Measurements from ENCODE around the gene GLS.
A peak's percentile ranks its signal among the peaks of the same experiment; 100 is the strongest.

The GLS gene

DNA sequence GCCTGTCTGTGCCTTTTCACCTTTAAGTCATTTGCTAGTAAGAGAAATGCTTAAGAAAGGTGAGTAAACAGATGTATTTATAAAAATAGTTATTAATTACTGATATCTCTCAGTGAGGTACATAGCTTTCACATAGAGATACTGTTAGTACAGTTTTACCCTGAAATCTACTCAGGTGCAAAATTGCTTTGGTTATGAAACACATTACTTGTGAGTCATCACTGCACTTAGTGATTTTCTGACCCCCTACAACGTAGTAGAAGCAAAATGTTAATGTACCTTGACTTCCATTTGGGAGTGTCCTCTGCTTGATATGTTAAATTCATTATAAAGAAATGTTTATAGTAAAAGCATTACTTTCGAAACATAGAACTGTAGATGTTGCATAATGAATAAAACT, 6.5 kb downstream of the GLS start:
- no peak for DNase-seq (ENCODE audit: low spot score)

DNA sequence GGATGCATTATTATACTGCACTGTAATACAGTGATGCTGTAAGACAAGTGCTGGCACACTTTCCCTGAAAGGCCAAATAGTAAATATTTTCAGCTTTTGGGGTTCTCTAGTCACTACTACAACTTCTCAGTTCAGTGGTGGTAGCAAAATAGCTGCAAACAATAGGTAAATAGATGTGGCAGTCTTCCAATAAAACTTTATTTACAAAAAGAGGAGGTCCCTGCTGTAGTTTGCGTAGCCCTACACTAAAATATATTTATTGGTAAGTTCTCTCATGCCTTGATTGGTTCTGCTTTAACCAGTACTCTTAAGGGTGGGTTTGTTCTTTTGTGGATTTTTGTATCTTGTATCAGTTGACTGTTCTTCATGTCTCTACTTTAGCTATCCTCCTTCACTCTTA, 7.8 kb downstream of the GLS start:
- DNase-seq (ENCODE audit: low spot score) = no peak

DNA sequence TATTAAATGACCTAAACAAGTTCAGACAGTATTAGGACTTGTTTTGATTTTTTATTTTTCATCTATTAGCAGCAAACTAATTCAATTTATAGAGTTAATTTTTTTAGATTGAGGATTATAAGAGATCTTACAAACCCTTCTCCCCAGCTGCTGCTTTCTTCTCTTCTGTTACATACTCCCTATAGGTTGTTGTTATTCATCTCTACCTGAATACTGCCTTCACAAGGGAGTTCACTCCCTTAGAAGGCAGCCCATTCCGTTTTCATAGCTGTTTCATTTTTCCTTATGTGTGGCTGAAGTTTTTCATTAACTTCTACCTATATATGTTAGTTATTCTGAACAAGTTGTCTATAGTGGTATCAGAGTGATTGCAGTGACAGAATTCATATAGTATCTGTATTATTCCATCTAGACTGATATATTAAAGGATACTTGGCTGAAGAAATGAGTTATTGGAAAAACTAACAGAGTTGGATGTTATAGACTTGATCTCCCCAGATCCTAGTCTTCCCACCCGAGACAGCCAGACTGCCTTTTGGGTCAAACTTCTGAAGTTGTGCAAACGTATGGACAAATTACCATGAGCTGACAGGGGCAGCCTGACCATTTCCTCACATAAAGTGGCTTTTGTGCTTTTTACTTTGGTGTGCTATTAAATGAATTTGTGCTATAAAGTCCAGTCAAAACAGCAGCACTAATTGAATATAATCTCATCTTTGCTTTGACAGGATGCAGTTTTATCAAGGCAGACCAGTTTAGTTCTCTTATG, 8.7 kb downstream of the GLS start:
- DNase-seq (ENCODE audit: low spot score) = no peak

DNA sequence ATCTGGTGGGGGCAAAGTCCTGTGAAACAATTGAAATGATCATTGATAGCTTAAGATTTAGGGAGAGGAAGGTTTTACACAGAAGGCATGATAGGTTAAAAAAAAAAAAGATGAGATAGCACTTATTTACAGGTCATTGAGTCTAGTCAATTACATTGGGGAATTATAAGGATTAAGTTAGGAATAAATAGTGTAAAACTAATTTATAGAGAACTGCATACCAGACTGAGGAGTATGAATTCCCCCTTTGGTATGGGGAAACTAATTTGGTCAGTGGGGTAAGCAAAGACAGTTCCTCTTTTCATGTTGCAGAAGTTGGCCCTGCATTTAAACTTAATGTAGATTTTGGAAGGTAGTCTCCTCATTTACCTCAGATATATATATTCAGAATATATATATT, 10.8 kb downstream of the GLS start:
- DNase-seq (ENCODE audit: low spot score) = no peak

DNA sequence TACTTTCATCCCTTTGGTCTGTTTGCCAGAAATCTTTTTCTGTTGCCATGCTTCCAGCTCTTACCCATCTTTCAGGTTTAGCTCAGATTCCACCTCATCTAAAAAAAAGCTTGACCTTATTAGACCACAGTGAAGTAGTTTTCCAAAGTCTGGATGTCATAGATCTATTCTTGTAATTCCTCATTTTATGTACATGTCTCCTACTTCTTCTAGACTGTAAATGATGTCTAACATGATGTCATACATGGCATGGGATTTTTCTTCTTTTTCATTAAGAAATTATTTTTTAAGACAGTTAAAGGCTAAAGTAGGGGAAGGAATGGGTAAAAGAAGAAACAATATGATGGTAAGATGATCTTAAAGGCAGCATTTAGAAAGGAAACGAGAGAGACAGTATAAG, 11.3 kb downstream of the GLS start:
- no peak for DNase-seq (ENCODE audit: low spot score)

DNA sequence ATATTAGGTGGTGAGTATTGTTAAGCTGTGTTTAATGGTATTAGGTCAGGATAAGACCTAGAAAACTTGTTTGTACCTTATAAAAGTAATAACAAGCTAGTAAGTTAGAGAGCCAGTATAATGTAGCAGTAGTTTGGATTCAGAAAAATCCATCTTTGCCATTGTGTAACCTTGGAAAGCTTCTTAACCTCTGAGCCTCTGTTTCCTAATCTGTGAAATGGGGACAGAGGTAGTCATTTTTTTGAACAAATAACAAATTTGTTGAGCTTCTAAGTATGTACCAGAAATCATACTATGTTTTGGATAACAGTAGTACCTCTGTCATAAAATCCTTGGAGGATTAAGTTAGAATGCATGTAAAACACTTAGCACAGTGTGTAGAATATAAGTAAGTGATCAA, 12.5 kb downstream of the GLS start:
- no peak for DNase-seq (ENCODE audit: low spot score)

DNA sequence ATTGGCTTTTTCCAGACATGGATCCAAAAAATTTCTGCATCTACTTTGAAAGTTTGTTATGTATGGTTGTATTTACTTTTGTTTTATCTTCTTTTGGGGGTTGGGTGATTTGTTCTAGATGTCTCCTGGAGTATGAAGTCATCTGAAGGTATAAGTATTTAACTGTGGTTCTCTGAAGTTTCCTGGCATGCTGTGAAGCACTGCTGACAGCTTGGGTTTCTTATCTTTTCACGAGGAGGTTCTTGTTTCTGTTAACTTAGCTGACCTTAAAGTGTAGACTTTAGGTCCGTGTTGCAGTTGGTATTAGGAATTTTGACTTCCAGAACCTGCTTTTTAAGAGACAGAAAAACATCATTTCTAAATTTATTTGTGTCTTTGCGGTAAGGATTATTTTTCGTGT, 15.9 kb downstream of the GLS start:
- DNase-seq (ENCODE audit: low spot score) = no peak

DNA sequence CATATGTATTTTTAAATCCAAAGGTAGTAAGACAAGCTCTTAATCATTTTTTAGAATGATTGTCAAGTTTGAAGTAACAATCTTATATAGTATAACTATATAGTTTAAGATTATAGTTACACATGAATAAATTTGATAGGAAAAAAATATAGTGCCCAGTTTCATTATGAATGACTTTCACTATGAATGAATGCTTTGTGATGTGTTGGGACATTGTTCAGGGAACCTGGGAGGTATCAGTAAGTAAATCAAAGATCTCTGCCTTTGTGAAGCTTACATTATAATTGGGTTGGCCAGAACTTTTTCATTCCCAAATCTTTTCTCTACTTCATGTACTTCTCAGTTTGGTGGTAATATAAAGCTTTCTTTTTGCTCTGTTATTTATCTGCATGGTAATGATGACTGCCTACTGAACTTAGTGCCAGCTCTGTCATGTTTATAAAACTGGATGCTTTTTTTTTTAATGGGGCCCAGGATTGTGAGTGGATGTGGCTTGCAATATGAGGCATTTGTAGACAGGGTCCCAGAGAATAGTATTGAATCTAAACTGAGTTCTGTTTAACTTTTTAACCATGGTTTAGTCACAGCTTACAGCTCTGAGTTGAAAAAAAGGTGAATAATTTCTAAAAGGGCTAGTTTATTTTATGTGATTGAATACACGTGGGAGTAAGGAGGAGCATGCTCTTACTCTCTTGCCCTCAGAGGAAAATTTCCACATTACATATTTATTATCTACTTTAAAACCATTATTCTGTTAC, 23.3 kb downstream of the GLS start:
- DNase-seq (ENCODE audit: low spot score) = no peak

DNA sequence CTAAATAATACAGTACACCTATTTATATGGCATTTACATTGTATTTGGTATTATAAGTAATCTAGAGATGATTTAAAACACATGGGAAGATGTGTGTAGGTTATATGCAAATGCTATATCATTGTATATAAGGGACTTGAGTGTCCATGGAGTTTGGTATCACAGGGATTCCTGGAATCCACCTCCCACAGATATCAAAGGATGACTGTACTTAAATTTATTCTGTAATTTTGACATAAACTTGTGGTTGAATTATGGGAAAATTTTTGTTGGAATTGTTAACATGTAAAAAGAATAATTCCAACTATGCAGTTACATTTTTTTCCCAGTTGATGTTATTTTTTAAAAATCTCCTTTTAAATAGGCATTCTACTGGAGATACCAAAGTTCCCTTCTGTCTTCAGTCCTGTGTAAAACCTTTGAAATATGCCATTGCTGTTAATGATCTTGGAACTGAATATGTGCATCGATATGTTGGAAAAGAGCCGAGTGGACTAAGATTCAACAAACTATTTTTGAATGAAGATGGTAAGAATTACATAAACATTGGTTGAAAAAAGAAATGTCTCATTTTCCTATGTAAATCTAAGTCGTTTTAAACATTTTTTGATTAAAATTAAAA, 24.1 kb downstream of the GLS start:
- DNase-seq (ENCODE audit: low spot score) = no peak

DNA sequence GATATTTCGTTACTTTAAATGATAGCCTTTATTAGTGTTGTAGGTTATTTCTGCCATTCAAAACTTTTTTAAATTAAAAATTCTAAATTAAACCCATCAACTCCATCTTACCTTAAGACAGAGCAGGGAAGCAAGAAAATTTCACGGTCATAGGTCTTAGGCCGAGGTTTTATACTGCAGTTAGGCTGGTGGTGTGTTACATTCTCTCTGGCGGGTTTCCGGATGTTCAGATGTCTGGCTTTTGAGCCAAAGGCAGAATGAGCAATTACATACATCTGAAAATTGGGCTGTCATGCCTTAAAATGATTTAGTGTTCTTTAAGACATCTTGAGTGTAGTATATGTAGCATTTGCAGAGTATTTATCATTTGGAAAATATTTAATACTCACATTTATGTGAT, 27.9 kb downstream of the GLS start:
- DNase-seq (ENCODE audit: low spot score) = no peak

DNA sequence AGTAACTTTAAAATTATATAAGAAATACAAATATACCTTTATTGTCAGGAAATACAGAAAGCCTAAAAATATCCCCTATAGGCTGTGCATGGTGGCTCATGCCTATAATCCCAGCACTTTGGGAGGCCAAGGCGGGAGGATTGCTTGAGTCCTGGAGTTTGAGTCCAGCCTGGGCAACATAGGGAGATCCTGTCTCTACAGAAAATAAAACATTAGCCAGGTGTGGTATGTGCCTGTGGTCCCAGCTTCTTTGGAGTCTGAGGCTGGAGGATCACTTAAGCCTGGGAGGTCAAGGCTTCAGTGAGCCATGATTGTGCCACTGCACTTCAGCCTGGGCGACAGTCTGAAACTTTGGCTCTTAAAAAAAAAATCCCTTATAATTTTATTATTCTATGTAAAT, 29.1 kb downstream of the GLS start:
- DNase-seq (ENCODE audit: low spot score) = no peak

DNA sequence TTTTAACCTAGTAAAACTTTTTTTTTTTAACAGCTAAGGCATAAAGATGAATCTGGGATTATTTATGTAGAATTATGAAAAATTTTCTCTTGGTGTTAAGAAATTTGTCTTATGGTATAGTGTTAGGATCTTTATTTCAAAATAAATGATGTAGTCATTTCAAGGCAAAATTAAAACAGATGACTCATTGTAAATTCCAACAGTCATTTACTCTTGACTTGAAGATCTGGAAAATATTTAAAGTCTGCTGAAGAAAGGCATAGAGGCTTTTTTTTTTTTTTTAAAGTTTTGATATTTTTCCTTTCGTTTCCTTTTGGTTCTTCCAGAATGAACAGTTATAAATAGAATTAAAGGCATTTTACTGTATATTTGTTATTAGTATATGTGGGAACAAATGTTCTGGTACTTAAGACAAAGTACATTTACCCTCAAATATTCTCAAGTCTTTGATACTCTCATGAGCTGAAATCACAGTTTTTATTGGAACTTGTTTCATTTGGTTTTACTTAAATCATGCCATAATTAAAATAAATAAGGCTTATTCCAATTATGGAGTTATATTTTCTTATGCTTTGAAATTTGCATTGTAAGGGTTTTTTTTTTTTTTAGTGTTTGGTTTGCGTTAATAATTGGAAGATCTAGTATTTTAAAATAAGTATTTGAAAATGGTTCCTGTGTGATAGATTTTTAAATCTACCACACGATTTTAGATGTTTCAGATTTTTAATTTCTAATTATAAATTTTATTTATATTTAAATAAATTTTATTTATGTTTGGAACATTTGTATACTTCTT, 29.9 kb downstream of the GLS start:
- DNase-seq (ENCODE audit: low spot score) = peak; percentile 9

DNA sequence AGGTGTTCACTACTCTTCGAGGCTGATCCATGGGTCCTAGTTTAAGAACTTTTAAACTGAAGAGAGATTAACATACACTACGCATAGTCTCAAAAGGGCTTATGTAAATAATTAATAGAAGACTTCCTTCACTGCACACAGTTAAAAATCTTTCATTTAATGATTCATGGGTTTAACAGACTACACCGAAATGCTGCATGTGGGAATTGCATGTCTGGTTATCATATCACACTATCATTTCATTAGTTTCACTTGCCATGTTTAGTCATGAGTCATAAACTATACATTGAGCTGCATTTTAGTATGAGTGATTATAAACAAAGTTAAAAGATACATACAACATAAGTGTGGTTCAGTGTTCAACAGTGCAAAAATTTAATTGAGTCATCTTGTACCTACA, 31.2 kb downstream of the GLS start:
- no peak for DNase-seq (ENCODE audit: low spot score)

DNA sequence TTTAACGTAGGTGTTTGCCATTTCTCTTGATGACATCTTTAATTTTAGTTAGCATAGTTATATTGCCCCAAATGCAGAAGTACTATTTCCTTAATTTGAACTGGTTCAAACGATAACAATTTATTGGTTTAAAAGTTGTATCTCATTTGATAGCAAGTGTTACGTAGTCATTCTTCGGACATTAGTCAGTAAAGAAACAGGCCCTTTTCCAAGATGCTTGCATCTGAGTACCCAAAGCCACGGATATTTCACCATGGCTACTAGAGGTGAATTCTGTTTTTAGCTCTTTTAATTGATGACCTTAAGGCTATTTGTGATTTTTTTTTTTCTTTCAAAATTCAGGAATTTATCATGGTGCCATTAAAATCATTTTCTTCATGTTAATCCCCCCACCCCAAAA, 32.1 kb downstream of the GLS start:
- DNase-seq (ENCODE audit: low spot score) = no peak

DNA sequence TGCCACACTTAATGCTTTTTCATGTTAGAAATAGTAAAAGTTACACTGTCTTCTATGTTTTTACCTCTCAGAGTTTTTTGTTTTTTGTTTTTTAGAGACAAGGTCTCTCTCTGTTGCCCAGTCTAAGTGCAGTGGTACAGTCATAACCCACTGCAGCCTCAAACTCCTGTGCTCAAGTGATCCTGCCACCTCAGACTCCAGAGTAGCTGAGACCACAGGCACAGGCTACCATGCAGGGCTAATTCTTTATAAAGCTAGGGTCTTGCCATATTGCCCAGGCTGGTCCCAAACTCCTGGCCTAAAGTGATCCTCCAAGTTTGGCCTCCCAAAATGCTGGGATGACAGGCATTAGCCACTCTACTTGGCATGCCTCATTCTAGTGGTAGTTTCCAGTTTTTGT, 33.1 kb downstream of the GLS start:
- DNase-seq (ENCODE audit: low spot score) = no peak

DNA sequence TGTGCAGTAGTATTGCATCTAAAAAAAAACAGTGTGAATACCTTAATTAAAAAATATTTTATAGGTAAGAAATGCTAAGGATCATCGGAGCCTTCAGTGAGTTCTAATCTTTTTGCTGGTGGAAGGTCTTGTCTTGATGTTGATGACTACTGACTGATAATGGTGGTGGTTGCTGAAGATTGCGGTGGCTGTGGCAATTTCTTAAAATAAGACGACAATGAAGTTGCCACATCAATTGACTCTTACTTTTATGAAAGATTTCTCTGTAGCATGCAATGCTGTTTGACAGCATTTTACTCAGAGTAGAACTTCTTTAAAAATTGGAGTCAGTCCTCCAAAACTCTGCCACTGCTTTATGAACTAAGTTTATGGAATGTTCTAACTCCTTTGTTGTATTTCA, 36.2 kb downstream of the GLS start:
- no peak for DNase-seq (ENCODE audit: low spot score)

DNA sequence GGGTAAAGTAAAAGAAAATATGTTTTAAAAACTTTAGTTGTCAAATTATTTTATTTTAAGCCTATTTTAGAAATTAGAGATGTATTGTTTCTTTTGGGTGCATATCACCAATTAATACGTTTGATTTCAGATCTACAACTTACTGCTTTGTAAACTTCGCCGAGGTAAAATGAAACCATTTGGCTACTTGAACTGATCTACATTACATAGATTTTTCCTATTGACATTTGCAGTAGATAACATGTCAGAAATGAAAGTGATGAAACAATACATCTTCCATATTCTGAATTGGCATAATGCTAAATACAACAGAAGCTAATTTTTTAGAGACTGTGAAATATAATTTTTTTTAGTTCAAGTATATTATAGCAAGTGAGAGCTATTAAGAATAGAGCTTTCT, 39.5 kb downstream of the GLS start:
- DNase-seq (ENCODE audit: low spot score) = no peak

DNA sequence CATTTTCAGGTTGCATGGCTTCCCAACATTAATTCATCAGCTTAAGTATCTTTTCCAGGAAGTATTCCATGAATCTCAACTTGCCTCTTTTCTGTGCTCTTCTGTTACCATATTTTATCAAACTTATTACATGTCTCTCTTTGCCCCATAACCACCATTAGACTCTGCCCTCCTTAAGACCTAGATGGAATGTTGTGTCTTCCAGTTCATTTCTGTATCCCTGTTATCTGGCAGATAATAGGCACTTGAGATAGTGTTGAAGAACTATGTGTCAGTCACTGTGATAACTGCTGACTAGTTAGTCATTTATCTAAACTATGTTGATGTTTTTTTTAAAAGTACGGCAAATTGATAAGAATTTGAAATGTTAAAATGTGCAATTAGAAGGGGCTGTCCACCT, 41.8 kb downstream of the GLS start:
- no peak for DNase-seq (ENCODE audit: low spot score)

DNA sequence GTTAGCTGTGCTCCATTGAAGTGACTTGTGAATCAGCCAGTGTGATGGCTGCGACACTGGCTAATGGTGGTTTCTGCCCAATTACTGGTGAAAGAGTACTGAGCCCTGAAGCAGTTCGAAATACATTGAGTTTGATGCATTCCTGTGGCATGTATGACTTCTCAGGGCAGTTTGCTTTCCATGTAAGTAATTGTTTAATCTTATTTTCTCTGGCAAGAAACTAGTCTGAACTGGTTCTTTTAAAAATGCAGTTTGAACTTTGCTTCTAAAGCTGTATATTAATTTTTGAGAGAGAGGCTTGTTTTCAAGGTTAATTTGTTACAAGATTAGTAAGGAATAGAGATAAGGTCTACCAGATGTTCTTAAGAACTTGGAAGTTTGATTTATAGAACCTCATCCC, 46.7 kb downstream of the GLS start:
- DNase-seq (ENCODE audit: low spot score) = no peak

DNA sequence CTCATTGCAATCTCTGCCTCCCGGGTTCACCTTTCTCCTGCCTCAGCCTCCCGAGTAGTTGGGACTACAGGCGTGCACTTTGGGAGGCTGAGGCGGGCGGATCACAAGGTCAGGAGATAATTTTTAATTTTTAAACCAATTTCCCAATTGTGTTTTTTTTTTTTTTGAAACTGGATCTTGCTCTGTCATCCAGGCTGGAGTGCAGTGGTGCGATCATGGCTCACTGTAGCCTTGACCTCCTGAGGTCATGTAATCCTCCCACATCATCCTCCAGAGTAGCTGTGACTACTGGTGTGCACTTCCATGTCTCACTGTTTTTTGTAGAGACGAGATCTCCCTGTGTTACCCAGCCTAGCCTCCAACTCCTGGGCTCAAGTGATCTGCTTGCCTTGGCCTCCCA, 49.3 kb downstream of the GLS start:
- DNase-seq (ENCODE audit: low spot score) = no peak

DNA sequence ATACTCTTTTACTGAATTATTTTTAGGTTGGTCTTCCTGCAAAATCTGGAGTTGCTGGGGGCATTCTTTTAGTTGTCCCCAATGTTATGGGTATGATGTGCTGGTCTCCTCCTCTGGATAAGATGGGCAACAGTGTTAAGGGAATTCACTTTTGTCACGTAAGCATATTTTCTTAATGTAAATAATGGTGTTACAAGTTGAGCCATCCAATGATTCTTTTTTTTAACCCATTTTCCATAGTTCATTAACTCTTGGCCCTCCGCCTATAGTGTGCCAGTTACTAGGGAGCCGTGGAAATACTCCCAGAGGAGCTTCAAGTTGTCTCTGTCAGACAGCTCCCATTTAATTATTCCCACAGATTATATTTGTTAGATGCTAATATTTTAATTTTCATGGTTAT, 49.8 kb downstream of the GLS start:
- no peak for DNase-seq (ENCODE audit: low spot score)

DNA sequence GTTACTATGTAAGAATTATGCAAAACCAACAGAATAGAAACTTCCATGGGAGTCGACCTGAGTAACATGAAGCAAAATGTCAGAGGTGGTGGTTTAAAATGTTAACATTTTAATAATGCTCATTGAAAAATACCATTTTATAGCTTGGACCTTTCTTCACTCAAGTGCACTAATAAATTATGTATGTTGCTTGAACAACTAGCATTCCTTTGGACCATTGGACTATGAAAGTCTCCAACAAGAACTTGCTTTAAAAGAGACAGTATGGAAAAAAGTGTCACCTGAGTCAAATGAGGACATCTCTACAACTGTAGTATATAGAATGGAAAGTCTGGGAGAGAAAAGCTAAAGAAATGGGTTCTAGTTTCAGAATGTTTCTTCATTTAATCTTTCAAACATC, 51.9 kb downstream of the GLS start:
- no peak for DNase-seq (ENCODE audit: low spot score)

DNA sequence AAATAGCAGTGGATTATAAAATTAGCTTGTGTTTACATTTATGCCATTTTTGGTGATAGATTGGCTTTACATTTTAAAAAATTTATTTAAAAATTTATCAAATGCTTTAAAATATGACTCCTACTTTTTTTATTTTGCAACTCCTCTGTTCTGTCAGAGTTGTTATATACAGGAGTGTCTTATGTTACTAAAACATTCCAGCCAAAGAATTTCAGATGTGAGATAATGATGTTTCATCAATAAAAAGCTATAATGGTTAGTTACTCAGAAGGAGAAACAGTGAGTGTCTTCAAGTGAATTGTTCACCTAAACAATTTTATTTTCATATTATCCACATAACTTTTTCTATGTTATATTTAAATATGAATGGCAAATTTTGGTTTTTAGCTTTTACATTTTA, 52.7 kb downstream of the GLS start:
- no peak for DNase-seq (ENCODE audit: low spot score)

Data from AG20443 (cell line).